VCaP (cell line): ENCODE results near the gene MYG1.

Source experiments
- H3K27ac ChIP-seq: fragments of 450-650 bp; 2 replicates; pipeline ENCODE4 v1.5.1; 2017
- TF ChIP-seq, protein P1 (sequence below): fragments of 450-650 bp; conservative IDR thresholded peaks from 2 replicates; pipeline ENCODE4 v1.5.1; 2017; ENCODE audit warnings: mild to moderate bottlenecking, moderate library complexity

MYG1 gene

GRCh38 chr12:53274445-53274844 lies 25.1 kb upstream of the MYG1 start:
- TF ChIP-seq, protein P1, sequence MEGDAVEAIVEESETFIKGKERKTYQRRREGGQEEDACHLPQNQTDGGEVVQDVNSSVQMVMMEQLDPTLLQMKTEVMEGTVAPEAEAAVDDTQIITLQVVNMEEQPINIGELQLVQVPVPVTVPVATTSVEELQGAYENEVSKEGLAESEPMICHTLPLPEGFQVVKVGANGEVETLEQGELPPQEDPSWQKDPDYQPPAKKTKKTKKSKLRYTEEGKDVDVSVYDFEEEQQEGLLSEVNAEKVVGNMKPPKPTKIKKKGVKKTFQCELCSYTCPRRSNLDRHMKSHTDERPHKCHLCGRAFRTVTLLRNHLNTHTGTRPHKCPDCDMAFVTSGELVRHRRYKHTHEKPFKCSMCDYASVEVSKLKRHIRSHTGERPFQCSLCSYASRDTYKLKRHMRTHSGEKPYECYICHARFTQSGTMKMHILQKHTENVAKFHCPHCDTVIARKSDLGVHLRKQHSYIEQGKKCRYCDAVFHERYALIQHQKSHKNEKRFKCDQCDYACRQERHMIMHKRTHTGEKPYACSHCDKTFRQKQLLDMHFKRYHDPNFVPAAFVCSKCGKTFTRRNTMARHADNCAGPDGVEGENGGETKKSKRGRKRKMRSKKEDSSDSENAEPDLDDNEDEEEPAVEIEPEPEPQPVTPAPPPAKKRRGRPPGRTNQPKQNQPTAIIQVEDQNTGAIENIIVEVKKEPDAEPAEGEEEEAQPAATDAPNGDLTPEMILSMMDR: no peak
- no peak overlapping the region for H3K27ac ChIP-seq

GRCh38 chr12:53276511-53276910 lies 23.0 kb upstream of the MYG1 start:
- no peak overlapping the region for H3K27ac ChIP-seq
- TF ChIP-seq, protein P1: no peak

- TF ChIP-seq, protein P1: no peak
Observed at GRCh38 chr12:53277981-53278380, 21.5 kb upstream of the MYG1 start.

DNA sequence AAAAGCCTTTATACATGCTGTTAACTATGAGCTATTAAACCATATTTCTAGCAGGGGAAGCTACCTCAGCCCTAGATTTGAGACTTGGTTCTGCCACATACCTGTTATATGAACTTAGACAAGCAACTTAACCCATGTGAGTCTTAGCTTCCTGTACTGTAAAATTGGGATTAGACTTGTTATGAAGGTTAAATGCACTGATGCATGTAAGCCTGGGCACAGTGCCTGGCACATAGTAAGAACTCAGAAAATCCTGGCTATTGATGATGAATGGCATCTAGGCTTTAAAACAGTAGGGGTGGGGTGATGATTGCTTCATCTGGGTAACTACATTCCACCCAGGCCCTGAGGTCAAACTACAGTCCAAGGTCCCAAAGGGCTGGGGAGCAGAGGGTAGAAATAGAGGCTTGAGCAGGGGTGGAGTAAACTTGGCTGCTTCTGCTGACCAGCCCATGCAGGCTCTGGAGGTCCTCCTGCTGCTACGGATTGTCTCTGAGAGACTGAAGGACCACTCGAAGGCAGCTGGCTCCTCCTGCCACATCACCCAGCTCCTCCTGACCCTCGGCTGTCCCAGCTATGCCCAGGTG lies 20.1 kb upstream of the MYG1 start:
- peak overlapping the region; percentile 56 for H3K27ac ChIP-seq
- TF ChIP-seq, protein P1: no peak

More at GRCh38 chr12:53277981-53278380, 21.5 kb upstream of the MYG1 start:
- no peak overlapping the region for H3K27ac ChIP-seq

GRCh38 chr12:53279888-53280498 lies 19.5 kb upstream of the MYG1 start:
- TF ChIP-seq, protein P1: no peak
- H3K27ac ChIP-seq: peak overlapping the region; percentile 56

GRCh38 chr12:53286448-53286847 lies 13.0 kb upstream of the MYG1 start:
- TF ChIP-seq, protein P1: no peak
- no peak overlapping the region for H3K27ac ChIP-seq

- TF ChIP-seq, protein P1: peak; percentile 93
- no peak overlapping the region for H3K27ac ChIP-seq
Observed at GRCh38 chr12:53287741-53288216, 11.7 kb upstream of the MYG1 start.
